Measurements from ENCODE around the gene HEPACAM2. TPM values are rescaled to one million over a fixed set of nuclear protein-coding genes. Genes with fewer than 3 reads are reported as not detected.

HEPACAM2 gene
- total RNA-seq, 2 donors from 2014 or later, result 0.41 to 0.45 TPM

DNA sequence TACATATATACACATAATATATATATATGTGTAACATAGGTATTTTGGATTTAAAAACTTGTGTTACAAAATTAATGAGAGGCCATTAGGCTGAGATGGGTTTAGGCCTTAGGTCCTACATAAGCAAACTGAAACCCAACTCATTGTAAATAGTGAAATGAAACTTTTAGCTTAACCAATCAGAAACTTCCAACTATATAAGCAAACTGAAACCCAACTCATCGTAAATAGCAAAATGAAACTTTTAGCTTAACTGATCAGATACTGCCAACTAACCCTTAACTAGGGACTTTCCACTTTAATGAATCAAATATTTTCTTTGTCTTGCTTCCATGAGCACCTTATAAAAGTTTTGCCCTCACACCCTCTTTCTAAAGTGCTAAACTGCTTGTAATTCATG, 60.8 kb downstream of the HEPACAM2 start:
- H3K27ac ChIP-seq, result no peak overlapping the region
- no peak for TF ChIP-seq POLR2AphosphoS5 (IDR thresholded peaks at IDR 0.05)
- TF ChIP-seq POLR2A (IDR thresholded peaks at IDR 0.05), result no peak
- TF ChIP-seq, protein P1, sequence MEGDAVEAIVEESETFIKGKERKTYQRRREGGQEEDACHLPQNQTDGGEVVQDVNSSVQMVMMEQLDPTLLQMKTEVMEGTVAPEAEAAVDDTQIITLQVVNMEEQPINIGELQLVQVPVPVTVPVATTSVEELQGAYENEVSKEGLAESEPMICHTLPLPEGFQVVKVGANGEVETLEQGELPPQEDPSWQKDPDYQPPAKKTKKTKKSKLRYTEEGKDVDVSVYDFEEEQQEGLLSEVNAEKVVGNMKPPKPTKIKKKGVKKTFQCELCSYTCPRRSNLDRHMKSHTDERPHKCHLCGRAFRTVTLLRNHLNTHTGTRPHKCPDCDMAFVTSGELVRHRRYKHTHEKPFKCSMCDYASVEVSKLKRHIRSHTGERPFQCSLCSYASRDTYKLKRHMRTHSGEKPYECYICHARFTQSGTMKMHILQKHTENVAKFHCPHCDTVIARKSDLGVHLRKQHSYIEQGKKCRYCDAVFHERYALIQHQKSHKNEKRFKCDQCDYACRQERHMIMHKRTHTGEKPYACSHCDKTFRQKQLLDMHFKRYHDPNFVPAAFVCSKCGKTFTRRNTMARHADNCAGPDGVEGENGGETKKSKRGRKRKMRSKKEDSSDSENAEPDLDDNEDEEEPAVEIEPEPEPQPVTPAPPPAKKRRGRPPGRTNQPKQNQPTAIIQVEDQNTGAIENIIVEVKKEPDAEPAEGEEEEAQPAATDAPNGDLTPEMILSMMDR (IDR thresholded peaks at IDR 0.05), result no peak
- no peak overlapping the region for H3K4me3 ChIP-seq
- no peaks in the 10 kb centered on the region for H3K9me3 ChIP-seq
- H3K27me3 ChIP-seq (replicated peaks; ENCODE audit: insufficient read depth), result no peaks in the 10 kb centered on the region
- no peak for DNase-seq (ENCODE audit: low spot score)
- intact Hi-C loops (cut with DNase I), result no loop called here
- no peaks in the 10 kb centered on the region for H3K4me1 ChIP-seq (replicated peaks)
- 11% methylated on average over 1 of the region's 1 CpG for WGBS
- H3K36me3 ChIP-seq, result no peaks in the 10 kb centered on the region

DNA sequence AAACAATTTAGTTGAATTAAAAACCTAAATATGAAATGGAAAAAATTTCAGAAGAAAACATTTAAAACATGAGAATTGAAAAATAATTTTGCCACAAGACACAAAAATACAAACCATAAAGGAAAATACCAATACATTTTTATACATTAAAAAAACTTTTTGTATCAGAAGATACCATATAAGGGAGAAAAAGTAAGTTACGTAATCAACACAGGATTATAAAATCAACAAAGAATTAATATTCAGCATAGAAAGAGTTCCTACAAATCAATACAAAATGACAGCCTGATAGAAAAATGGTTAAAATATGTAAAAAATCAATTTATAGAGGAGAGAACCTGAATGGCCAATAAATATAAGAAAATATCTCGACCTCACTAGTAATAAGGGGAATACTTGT, 61.5 kb downstream of the HEPACAM2 start:
- intact Hi-C loops (cut with DNase I), result no loop called here
- Histone ChIP-seq H3K27ac (no peak overlapping the region), H3K27me3 (replicated peaks; ENCODE audit: insufficient read depth) (no peaks in the 10 kb centered on the region), H3K4me1 (replicated peaks) (no peaks in the 10 kb centered on the region), H3K36me3 (no peaks in the 10 kb centered on the region), H3K9me3 (no peaks in the 10 kb centered on the region), H3K4me3 (no peak overlapping the region)
- no peak for TF ChIP-seq POLR2A (IDR thresholded peaks at IDR 0.05)
- no peak for TF ChIP-seq POLR2AphosphoS5 (IDR thresholded peaks at IDR 0.05)
- TF ChIP-seq, protein P1 (IDR thresholded peaks at IDR 0.05), result no peak
- DNase-seq (ENCODE audit: low spot score), result no peak
- WGBS, result 88% methylated on average over 2 of the region's 2 CpGs

DNA sequence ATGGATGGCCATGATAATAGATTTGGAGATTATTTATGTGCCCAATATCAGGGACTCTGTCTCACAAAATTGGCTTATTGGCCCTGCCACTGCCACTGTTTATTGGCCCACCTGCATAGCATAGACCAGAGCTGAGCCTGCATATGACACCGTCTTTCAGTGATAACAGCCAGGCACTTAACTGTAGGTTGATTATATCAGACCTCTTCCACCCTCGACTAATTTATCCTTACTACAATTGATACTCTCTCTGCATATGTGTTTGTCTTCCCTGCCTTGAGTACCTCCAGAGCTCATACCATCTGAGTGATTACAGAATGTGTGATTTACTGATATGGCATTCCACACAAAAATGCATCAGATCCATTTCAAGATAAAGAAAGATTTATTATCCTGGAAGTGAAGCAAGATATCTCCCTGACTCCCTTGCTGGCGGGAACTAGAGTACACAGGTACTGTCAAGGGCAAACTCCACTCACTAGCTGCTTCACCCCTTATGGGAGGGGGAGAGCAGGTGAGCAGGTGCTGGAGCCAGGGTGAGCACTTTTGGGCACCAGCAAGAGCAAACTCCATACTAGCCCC, 65.0 kb downstream of the HEPACAM2 start:
- DNase-seq (ENCODE audit: low spot score), result no peak
- Histone ChIP-seq H3K9me3 (no peaks in the 10 kb centered on the region), H3K27ac (no peak overlapping the region), H3K27me3 (replicated peaks; ENCODE audit: insufficient read depth) (no peaks in the 10 kb centered on the region), H3K36me3 (no peaks in the 10 kb centered on the region), H3K4me3 (no peak overlapping the region), H3K4me1 (replicated peaks) (no peaks in the 10 kb centered on the region)
- TF ChIP-seq POLR2AphosphoS5 (IDR thresholded peaks at IDR 0.05), result no peak
- TF ChIP-seq POLR2A (IDR thresholded peaks at IDR 0.05), result no peak
- TF ChIP-seq, protein P1 (IDR thresholded peaks at IDR 0.05), result no peak
- 52% methylated on average over 3 of the region's 3 CpGs for WGBS
- intact Hi-C loops (cut with DNase I), result no loop called here

DNA sequence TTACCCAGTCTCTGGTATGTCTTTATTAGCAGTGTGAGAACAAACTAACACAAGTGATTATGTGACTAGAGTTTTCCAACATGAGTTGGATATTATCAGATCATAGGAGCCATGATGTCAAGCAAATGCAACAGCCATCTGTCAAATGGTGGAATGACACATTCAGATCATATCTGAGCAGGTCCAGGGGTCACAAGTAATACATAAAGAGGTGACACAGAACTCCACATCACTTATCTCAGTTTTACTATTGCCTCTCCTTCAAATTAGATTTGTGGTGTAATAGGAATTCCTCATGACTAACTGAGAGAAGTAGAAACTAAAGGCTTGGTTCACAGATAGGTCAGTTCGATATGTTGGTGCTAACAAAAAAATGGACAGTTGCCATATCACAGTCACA, 65.9 kb downstream of the HEPACAM2 start:
- DNase-seq (ENCODE audit: low spot score), result no peak
- Histone ChIP-seq H3K4me3 (no peak overlapping the region), H3K27ac (no peak overlapping the region), H3K4me1 (replicated peaks) (no peaks in the 10 kb centered on the region), H3K27me3 (replicated peaks; ENCODE audit: insufficient read depth) (no peaks in the 10 kb centered on the region), H3K9me3 (no peaks in the 10 kb centered on the region), H3K36me3 (no peaks in the 10 kb centered on the region)
- intact Hi-C loops (cut with DNase I), result no loop called here
- TF ChIP-seq POLR2A (IDR thresholded peaks at IDR 0.05), result no peak
- TF ChIP-seq, protein P1 (IDR thresholded peaks at IDR 0.05), result no peak
- TF ChIP-seq POLR2AphosphoS5 (IDR thresholded peaks at IDR 0.05), result no peak
- WGBS, result 82% methylated on average over 1 of the region's 1 CpG

DNA sequence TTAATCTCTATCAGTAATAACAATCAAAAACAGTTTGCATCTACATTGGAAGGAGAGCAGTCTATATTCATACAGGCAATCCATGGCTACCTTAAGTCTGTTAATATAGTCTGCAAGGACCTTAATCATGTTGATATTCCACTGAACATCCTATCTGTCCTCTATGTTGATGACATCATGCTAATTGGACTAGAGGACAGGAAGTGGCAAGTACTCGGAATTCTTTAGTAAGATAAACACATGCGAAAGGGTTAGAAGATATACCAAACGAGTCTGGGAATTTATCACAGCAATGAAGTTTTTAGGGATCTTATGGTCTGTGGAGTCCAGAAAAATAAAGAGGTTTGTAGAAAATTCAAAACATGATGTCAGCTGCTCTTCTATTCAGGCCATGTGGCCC, 66.8 kb downstream of the HEPACAM2 start:
- no peak overlapping the region for H3K4me3 ChIP-seq
- no peaks in the 10 kb centered on the region for H3K27me3 ChIP-seq (replicated peaks; ENCODE audit: insufficient read depth)
- intact Hi-C loops (cut with DNase I), result no loop called here
- H3K9me3 ChIP-seq, result no peaks in the 10 kb centered on the region
- TF ChIP-seq POLR2AphosphoS5 (IDR thresholded peaks at IDR 0.05) (no peak), POLR2A (IDR thresholded peaks at IDR 0.05) (no peak)
- TF ChIP-seq, protein P1 (IDR thresholded peaks at IDR 0.05), result no peak
- DNase-seq (ENCODE audit: low spot score), result no peak
- no peaks in the 10 kb centered on the region for H3K4me1 ChIP-seq (replicated peaks)
- 54% methylated on average over 3 of the region's 3 CpGs for WGBS
- H3K27ac ChIP-seq, result no peak overlapping the region
- no peaks in the 10 kb centered on the region for H3K36me3 ChIP-seq

Data from prostate gland (tissue), 2 donors.